GM23248 (cell line): ENCODE data around the gene CAPN13. TPM values are rescaled to one million over a fixed set of nuclear protein-coding genes. Genes with fewer than 3 reads are reported as not detected.

Experiments used
- DNase-seq: peaks from one replicate; pipeline ENCODE4 v3.0.0-alpha.2; 2015
- H2AFZ ChIP-seq: fragments of 200-600 bp; sonication (generic); 2 replicates; pipeline ENCODE4 v1.6.1; 2016; ENCODE audit warnings: antibody characterized with exemption
- H3F3A ChIP-seq: fragments of 200-600 bp; sonication (generic); 2 replicates; pipeline ENCODE4 v1.6.1; 2016; ENCODE audit warnings: mild to moderate bottlenecking, antibody characterized with exemption, mixed run types; ENCODE audit not compliant: insufficient read depth
- H3K27ac ChIP-seq: fragments of 200-600 bp; sonication (generic); 2 replicates; pipeline ENCODE4 v1.5.1; 2016; ENCODE audit warnings: mild to moderate bottlenecking
- H3K27me3 ChIP-seq: fragments of 200-600 bp; sonication (generic); replicated peaks from 2 replicates; pipeline ENCODE4 v1.6.1; 2016; ENCODE audit warnings: mild to moderate bottlenecking; ENCODE audit not compliant: insufficient read depth
- H3K36me3 ChIP-seq: fragments of 200-600 bp; sonication (generic); 2 replicates; pipeline ENCODE4 v1.6.1; 2016; ENCODE audit warnings: low read depth, mild to moderate bottlenecking
- H3K4me1 ChIP-seq: fragments of 200-600 bp; sonication (generic); 2 replicates; pipeline ENCODE4 v1.6.1; 2016; ENCODE audit warnings: mild to moderate bottlenecking; ENCODE audit not compliant: insufficient read depth
- H3K4me2 ChIP-seq: fragments of 200-600 bp; sonication (generic); one replicate; pipeline ENCODE4 v1.6.1; 2016; ENCODE audit warnings: mild to moderate bottlenecking; ENCODE audit not compliant: unreplicated experiment
- H3K4me3 ChIP-seq: fragments of 200-600 bp; sonication (generic); 2 replicates; pipeline ENCODE4 v1.5.1; 2016; ENCODE audit warnings: mild to moderate bottlenecking
- H3K79me2 ChIP-seq: fragments of 200-600 bp; sonication (generic); 2 replicates; pipeline ENCODE4 v1.6.1; 2016; ENCODE audit warnings: mild to moderate bottlenecking; ENCODE audit not compliant: insufficient read depth
- H3K9ac ChIP-seq: fragments of 200-600 bp; sonication (generic); 2 replicates; pipeline ENCODE4 v1.6.1; 2016; ENCODE audit warnings: mild to moderate bottlenecking
- H3K9me2 ChIP-seq: fragments of 200-600 bp; sonication (generic); 2 replicates; pipeline ENCODE4 v1.6.1; 2016; ENCODE audit warnings: mixed run types, mild to moderate bottlenecking, moderate library complexity; ENCODE audit not compliant: insufficient read depth
- H3K9me3 ChIP-seq: fragments of 200-600 bp; sonication (generic); one replicate; pipeline ENCODE4 v1.6.1; 2017; ENCODE audit warnings: low read depth
- H4K20me1 ChIP-seq: fragments of 200-600 bp; sonication (generic); 2 replicates; pipeline ENCODE4 v1.6.0; 2016; ENCODE audit not compliant: insufficient read depth
- EZH2 ChIP-seq: fragments of 200-600 bp; sonication (generic); IDR thresholded peaks from 2 replicates; pipeline ENCODE4 v1.6.1; 2018; ENCODE audit warnings: antibody characterized with exemption, mild to moderate bottlenecking; ENCODE audit not compliant: insufficient read depth, poor library complexity, severe bottlenecking
- EZH2phosphoT487 ChIP-seq: fragments of 200-600 bp; sonication (generic); IDR thresholded peaks from 2 replicates; pipeline ENCODE4 v1.6.1; 2018; ENCODE audit warnings: antibody characterized with exemption, moderate library complexity, mild to moderate bottlenecking, low read depth; ENCODE audit not compliant: insufficient read depth
- WGBS, 2 experiments: methylation state at CpG; one replicate each; pipeline ENCODE4 v1.1.6; 2015 to 2017; ENCODE audit warnings: low lambda C conversion rate in 2 of 2, low coverage in 1 of 2; ENCODE audit errors: missing lambda C conversion rate in 2 of 2; 5-methylcytosine and 5-hydroxymethylcytosine counted together
- in situ Hi-C: fragments of 300-500 bp; cut with MboI; formaldehyde crosslinking; loops from 2 replicates; pipeline ENCODE4 v1.15.0; 2020
- polyA plus RNA-seq: library from polyadenylated mRNA; unstranded; fragments of >200 nt; fragmentation: Nextera tagmentation; extraction: Ambion mirVana; gene quantifications from 2 replicates; pipeline ENCODE4 v1.2.1, GENCODE V29; 2016
- total RNA-seq: library from RNA; depleted of rRNA; stranded (reverse); fragments of >200 nt; shearing (Covaris generic); gene quantifications from 2 replicates; pipeline ENCODE4 v1.2.3, GENCODE V29; 2014

The CAPN13 gene
- total and polyA plus RNA-seq, 2 experiments from 2014 or later: not detected

GRCh38 chr2:30820381-30821055 is 13.3 kb upstream of the CAPN13 start:
- H3K4me2 ChIP-seq: no peak overlapping the region
- H3K36me3 ChIP-seq: no peaks in the 10 kb centered on the region
- no peaks in the 10 kb centered on the region for H3K9me2 ChIP-seq
- no peak overlapping the region for H2AFZ ChIP-seq
- no peak overlapping the region for H3K4me3 ChIP-seq
- DNase-seq: no peak
- H3F3A ChIP-seq: no peaks in the 10 kb centered on the region
- no peak overlapping the region for H3K9ac ChIP-seq
- no peaks in the 10 kb centered on the region for H3K9me3 ChIP-seq
- no peaks in the 10 kb centered on the region for H3K4me1 ChIP-seq
- WGBS, 2 experiments: 41 to 42% methylated on average over 12 of the region's 12 CpGs
- H3K27ac ChIP-seq: no peak overlapping the region
- TF ChIP-seq EZH2: no peak
- TF ChIP-seq EZH2phosphoT487: no peak
- no peaks in the 10 kb centered on the region for H3K79me2 ChIP-seq
- no peaks in the 10 kb centered on the region for H4K20me1 ChIP-seq
- in situ Hi-C loops: no loop called here
- H3K27me3 ChIP-seq: no peaks in the 10 kb centered on the region

GRCh38 chr2:30809938-30810337 is 2.7 kb upstream of the CAPN13 start:
- H3K79me2 ChIP-seq: no peaks in the 10 kb centered on the region
- peaks cover 19% of the 10 kb centered on the region for H3K27me3 ChIP-seq
- in situ Hi-C loops: no loop called here
- no peaks in the 10 kb centered on the region for H3F3A ChIP-seq
- no peak overlapping the region for H3K27ac ChIP-seq
- no peak for DNase-seq
- H3K4me1 ChIP-seq: no peaks in the 10 kb centered on the region
- H4K20me1 ChIP-seq: no peaks in the 10 kb centered on the region
- no peaks in the 10 kb centered on the region for H3K9me2 ChIP-seq
- no peak overlapping the region for H2AFZ ChIP-seq
- no peaks in the 10 kb centered on the region for H3K36me3 ChIP-seq
- no peak overlapping the region for H3K4me3 ChIP-seq
- no peak overlapping the region for H3K4me2 ChIP-seq
- TF ChIP-seq EZH2phosphoT487: no peak
- no peak for TF ChIP-seq EZH2
- no peak overlapping the region for H3K9ac ChIP-seq
- H3K9me3 ChIP-seq: no peaks in the 10 kb centered on the region
- WGBS, 2 experiments: 18 to 35% methylated on average over 4 of the region's 4 CpGs

GRCh38 chr2:30808695-30809094 is 1.4 kb upstream of the CAPN13 start:
- TF ChIP-seq EZH2 (no peak), EZH2phosphoT487 (no peak)
- H3K27me3 ChIP-seq: peaks cover 27% of the 10 kb centered on the region
- H3K27ac ChIP-seq: no peak overlapping the region
- H3K9me2 ChIP-seq: no peaks in the 10 kb centered on the region
- 47 to 49% methylated on average over 4 of the region's 4 CpGs for WGBS, 2 experiments
- no peaks in the 10 kb centered on the region for H3F3A ChIP-seq
- no peaks in the 10 kb centered on the region for H3K79me2 ChIP-seq
- no peaks in the 10 kb centered on the region for H4K20me1 ChIP-seq
- no peak overlapping the region for H3K4me3 ChIP-seq
- no peak for DNase-seq
- no peaks in the 10 kb centered on the region for H3K36me3 ChIP-seq
- H2AFZ ChIP-seq: no peak overlapping the region
- no peaks in the 10 kb centered on the region for H3K4me1 ChIP-seq
- no peak overlapping the region for H3K4me2 ChIP-seq
- in situ Hi-C loops: no loop called here
- H3K9ac ChIP-seq: no peak overlapping the region
- H3K9me3 ChIP-seq: no peaks in the 10 kb centered on the region

- no peak overlapping the region for H3K27ac ChIP-seq
- no peak overlapping the region for H2AFZ ChIP-seq
- TF ChIP-seq EZH2phosphoT487 (no peak), EZH2 (no peak)
- no peaks in the 10 kb centered on the region for H3K4me1 ChIP-seq
- 24 to 31% methylated on average over 6 of the region's 6 CpGs for WGBS, 2 experiments
- no peak for DNase-seq
- no peaks in the 10 kb centered on the region for H3K79me2 ChIP-seq
- no peaks in the 10 kb centered on the region for H4K20me1 ChIP-seq
- no peak overlapping the region for H3K4me3 ChIP-seq
- H3K9ac ChIP-seq: no peak overlapping the region
- peaks cover 14% of the 10 kb centered on the region for H3K27me3 ChIP-seq
- H3K9me2 ChIP-seq: no peaks in the 10 kb centered on the region
- no peak overlapping the region for H3K4me2 ChIP-seq
- H3K9me3 ChIP-seq: no peaks in the 10 kb centered on the region
- H3K36me3 ChIP-seq: no peaks in the 10 kb centered on the region
- in situ Hi-C loops: no loop called here
- no peaks in the 10 kb centered on the region for H3F3A ChIP-seq
Measured at GRCh38 chr2:30803281-30803680, 4.0 kb downstream of the CAPN13 start.

GRCh38 chr2:30802611-30803010 is 4.6 kb downstream of the CAPN13 start:
- no peaks in the 10 kb centered on the region for H3K36me3 ChIP-seq
- H3K4me3 ChIP-seq: no peak overlapping the region
- 28 to 31% methylated on average over 4 of the region's 4 CpGs for WGBS, 2 experiments
- H3K27me3 ChIP-seq: peaks cover 13% of the 10 kb centered on the region
- DNase-seq: no peak
- no peak overlapping the region for H3K9ac ChIP-seq
- no peak overlapping the region for H3K27ac ChIP-seq
- no peaks in the 10 kb centered on the region for H3K9me2 ChIP-seq
- H3F3A ChIP-seq: no peaks in the 10 kb centered on the region
- H2AFZ ChIP-seq: no peak overlapping the region
- TF ChIP-seq EZH2phosphoT487: no peak
- TF ChIP-seq EZH2: no peak
- H3K4me1 ChIP-seq: no peaks in the 10 kb centered on the region
- no peaks in the 10 kb centered on the region for H3K9me3 ChIP-seq
- in situ Hi-C loops: no loop called here
- H4K20me1 ChIP-seq: no peaks in the 10 kb centered on the region
- H3K4me2 ChIP-seq: no peak overlapping the region
- no peaks in the 10 kb centered on the region for H3K79me2 ChIP-seq
